Bronchial epithelial cell (primary cell): ENCODE results near the gene UBAC2. TPM values are rescaled to one million over a fixed set of nuclear protein-coding genes. Genes with fewer than 3 reads are reported as not detected.

Experiments
- DNase-seq: peaks from one replicate; pipeline ENCODE4 v3.0.0-alpha.2; 2010; ENCODE audit warnings: low read depth
- FAIRE-seq: peaks from 2 replicates; lab custom pipeline; 2011; peaks lifted over from hg19 to GRCh38; lab: Jason Lieb, UNC
- H3K27me3 ChIP-seq: 2 replicates; pipeline ENCODE4 v1.5.1; 2011; ENCODE audit warnings: low read length; ENCODE audit not compliant: control insufficient read depth, insufficient read depth
- H3K36me3 ChIP-seq: 2 replicates; pipeline ENCODE4 v1.5.1; 2011; ENCODE audit warnings: low read length; ENCODE audit not compliant: control insufficient read depth, insufficient read depth
- H3K4me3 ChIP-seq: 2 replicates; pipeline ENCODE4 v1.5.1; 2011; ENCODE audit warnings: mild to moderate bottlenecking, low read depth, low read length, control low read depth
- total RNA-seq: library from RNA; depleted of rRNA; stranded (reverse); fragments of >200 nt; gene quantifications from 2 replicates; pipeline ENCODE4 v1.2.1, GENCODE V29; 2014
- TF ChIP-seq, protein P1 (sequence below): IDR thresholded peaks from 2 replicates; pipeline ENCODE4 v1.5.1; 2011; ENCODE audit warnings: mild to moderate bottlenecking, moderate library complexity, low read length, control low read depth, inconsistent platforms; ENCODE audit not compliant: insufficient read depth, severe bottlenecking

The UBAC2 gene
- total RNA-seq, 1 donor from 2014 or later: 40.0 TPM

DNA sequence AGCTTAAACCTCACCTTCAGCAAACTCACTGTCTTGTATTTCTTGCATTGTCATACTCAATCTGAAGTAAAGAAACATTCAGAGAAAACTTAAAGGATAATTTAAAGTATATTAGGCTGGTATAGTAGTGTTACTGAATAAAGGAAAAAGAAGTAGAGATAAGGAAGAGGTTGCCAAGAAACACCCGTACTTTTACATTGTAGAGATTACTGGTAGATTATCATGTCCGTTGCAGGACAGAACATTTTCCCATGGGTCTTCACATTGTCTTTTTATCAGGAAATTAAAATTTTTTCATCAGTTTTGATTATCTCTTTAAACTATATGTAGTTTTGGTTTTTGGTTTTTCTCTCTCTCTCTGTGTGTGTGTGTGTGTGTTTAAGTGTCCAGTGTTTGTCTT, 126.5 kb downstream of the UBAC2 start:
- FAIRE-seq: no peak
- TF ChIP-seq, protein P1, sequence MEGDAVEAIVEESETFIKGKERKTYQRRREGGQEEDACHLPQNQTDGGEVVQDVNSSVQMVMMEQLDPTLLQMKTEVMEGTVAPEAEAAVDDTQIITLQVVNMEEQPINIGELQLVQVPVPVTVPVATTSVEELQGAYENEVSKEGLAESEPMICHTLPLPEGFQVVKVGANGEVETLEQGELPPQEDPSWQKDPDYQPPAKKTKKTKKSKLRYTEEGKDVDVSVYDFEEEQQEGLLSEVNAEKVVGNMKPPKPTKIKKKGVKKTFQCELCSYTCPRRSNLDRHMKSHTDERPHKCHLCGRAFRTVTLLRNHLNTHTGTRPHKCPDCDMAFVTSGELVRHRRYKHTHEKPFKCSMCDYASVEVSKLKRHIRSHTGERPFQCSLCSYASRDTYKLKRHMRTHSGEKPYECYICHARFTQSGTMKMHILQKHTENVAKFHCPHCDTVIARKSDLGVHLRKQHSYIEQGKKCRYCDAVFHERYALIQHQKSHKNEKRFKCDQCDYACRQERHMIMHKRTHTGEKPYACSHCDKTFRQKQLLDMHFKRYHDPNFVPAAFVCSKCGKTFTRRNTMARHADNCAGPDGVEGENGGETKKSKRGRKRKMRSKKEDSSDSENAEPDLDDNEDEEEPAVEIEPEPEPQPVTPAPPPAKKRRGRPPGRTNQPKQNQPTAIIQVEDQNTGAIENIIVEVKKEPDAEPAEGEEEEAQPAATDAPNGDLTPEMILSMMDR: no peak
- no peak overlapping the region for H3K4me3 ChIP-seq
- DNase-seq: no peak
- H3K36me3 ChIP-seq: peaks cover 3% of the 10 kb centered on the region
- H3K27me3 ChIP-seq: no peaks in the 10 kb centered on the region

DNA sequence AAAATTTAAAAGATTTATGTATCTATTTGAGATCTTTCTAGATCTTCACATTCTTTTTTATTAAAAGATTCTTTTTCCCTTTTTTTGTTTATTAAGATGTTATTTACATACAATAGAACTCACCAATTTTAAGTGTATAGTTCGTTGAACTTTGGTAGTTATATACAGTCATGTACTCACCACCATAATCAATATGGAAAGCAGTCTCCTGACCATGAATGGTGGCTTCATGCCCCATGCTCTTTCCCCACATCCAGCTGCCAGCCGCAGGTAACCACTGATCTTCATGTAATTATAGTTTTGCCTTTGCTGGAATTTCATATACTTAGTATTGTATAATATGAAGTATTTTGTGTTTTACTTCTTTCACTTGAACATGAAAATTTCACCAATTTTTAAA, 127.1 kb downstream of the UBAC2 start:
- FAIRE-seq (no peak), DNase-seq (no peak)
- Histone ChIP-seq H3K27me3 (no peaks in the 10 kb centered on the region), H3K4me3 (no peak overlapping the region), H3K36me3 (peaks cover 4% of the 10 kb centered on the region)
- TF ChIP-seq, protein P1: no peak

DNA sequence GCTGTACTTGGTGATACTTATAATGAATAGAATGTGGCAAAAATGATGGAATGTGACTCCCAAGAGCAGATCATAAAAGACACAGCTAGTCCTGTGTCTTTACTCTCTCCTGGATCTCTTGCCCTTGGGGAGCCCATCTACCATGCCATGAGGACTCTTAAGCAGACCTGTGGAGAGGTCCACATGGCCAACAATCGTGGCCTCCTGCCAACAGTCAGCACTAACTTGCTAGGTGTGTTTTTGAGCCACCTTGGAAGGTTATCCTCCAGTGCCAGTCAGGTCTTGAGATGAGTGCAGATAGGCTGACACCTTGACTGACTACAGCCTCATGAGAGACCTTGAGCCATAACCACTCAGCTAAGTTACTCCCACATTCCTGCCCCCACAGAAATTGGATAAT, 128.8 kb downstream of the UBAC2 start:
- Histone ChIP-seq H3K36me3 (peaks cover 4% of the 10 kb centered on the region), H3K4me3 (no peak overlapping the region), H3K27me3 (no peaks in the 10 kb centered on the region)
- FAIRE-seq (no peak), DNase-seq (no peak)
- TF ChIP-seq, protein P1: no peak

DNA sequence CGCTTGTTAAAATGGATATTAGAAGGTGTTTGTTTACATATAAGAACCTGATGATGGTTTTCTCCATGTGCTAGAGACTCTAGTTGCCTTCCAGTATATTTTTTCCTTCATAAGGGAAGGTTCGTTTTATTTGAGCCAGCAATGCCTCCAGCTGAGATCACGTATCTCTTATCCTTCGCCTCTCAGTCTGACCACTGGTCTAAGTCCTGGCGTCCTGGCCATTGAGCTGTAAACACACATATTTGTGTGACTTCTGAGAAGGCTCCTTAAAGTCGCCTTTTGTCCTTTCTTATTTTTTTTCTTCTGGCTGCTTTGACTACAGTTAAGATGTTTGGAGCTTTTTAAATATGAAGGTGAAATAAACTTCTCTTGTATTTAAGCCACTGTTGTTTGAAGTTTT, 130.3 kb downstream of the UBAC2 start:
- DNase-seq: no peak
- H3K27me3 ChIP-seq: no peaks in the 10 kb centered on the region
- TF ChIP-seq, protein P1: no peak
- H3K36me3 ChIP-seq: peaks cover 5% of the 10 kb centered on the region
- no peak overlapping the region for H3K4me3 ChIP-seq
- FAIRE-seq: no peak

DNA sequence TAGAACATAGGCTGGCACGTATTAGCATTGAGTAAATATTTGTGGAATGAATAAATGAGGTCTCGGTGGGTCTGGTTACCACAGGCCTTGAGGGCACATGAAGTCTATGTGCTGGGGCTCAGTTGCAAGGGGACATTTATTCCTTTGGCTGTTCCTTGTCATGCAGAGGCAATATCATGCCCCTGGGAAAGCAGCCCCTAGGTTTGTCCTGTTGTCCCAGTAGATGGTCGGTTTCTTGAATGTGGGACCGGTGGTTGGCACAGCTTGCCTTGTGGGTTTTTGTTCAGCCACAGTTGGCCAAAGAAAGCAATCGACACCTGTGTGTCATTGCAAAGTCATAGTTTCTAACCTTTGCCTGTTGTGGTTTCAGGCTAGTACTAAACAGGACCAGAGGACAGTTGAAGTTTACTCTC, 131.2 kb downstream of the UBAC2 start:
- H3K4me3 ChIP-seq: no peak overlapping the region
- no peaks in the 10 kb centered on the region for H3K27me3 ChIP-seq
- FAIRE-seq: no peak
- TF ChIP-seq, protein P1: no peak
- H3K36me3 ChIP-seq: peaks cover 5% of the 10 kb centered on the region
- peak; percentile 30 for DNase-seq

DNA sequence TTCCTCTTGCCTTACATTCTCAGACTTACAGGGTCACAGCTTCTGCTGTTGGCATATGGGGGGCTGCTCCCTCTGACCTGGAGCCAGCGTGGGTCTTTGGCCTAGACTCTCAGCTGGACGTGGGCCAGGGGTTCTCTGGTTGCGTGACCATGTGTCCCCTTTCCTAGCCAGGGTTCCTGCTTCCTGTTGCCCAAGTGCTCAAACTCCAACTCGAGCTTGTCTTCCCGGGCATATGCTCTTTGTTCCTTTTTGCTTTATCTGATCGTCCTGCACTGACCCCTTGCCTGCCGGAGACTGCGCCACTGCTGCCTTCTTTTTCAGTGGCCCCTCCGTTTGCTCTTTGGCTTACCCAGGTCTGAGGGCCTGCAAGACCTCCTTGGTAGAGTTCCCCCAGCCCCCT, 131.8 kb downstream of the UBAC2 start:
- TF ChIP-seq, protein P1: no peak
- Histone ChIP-seq H3K4me3 (no peak overlapping the region), H3K36me3 (peaks cover 5% of the 10 kb centered on the region), H3K27me3 (no peaks in the 10 kb centered on the region)
- FAIRE-seq: no peak
- no peak for DNase-seq
